DND-41 (cell line): ENCODE measurements around the gene ARHGEF4.

ENCODE experiments used
- EZH2 ChIP-seq: IDR thresholded peaks from 3 replicates; pipeline ENCODE4 v1.6.1; 2012; ENCODE audit warnings: borderline replicate concordance, low read depth, mild to moderate bottlenecking, moderate library complexity, low read length, inconsistent platforms; ENCODE audit not compliant: severe bottlenecking
- TF ChIP-seq, protein P1 (sequence below): IDR thresholded peaks from 2 replicates; pipeline ENCODE4 v1.5.1; 2012; ENCODE audit warnings: borderline replicate concordance, low read length, moderate library complexity, mild to moderate bottlenecking; ENCODE audit not compliant: poor library complexity, severe bottlenecking; ENCODE audit errors: extremely low read depth

DNA sequence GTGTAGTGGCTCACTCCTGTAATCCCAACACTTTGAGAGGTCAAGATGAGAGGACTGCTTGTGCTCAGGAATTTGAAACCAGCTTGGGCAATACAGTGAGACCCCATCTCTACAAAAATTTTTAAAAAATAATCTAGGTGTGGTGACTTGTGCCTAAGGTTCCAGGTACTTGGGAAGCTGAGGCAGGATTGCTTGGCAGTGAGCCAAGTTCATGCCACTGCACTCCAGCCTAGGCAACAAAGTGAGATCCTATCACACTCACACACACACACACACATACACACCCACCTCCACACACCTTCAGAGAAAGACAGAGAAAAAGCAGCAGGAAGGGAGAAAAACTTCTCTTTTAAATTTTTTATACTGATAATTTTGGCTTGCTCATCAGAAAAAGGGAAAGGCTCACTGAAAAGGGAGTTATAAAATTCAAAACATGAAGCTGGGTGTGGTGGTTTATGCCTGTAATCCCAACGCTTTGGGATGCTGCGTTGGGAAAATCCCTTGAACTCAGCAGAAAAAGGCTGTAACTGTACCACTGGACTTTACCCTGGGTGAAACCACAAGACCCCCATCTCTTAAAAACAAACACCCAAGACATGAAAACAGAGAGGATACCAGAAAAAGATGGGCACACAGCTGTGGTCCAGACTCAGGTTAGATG lies 230.9 kb downstream of the ARHGEF4 start:
- TF ChIP-seq, protein P1, sequence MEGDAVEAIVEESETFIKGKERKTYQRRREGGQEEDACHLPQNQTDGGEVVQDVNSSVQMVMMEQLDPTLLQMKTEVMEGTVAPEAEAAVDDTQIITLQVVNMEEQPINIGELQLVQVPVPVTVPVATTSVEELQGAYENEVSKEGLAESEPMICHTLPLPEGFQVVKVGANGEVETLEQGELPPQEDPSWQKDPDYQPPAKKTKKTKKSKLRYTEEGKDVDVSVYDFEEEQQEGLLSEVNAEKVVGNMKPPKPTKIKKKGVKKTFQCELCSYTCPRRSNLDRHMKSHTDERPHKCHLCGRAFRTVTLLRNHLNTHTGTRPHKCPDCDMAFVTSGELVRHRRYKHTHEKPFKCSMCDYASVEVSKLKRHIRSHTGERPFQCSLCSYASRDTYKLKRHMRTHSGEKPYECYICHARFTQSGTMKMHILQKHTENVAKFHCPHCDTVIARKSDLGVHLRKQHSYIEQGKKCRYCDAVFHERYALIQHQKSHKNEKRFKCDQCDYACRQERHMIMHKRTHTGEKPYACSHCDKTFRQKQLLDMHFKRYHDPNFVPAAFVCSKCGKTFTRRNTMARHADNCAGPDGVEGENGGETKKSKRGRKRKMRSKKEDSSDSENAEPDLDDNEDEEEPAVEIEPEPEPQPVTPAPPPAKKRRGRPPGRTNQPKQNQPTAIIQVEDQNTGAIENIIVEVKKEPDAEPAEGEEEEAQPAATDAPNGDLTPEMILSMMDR: no peak
- no peak for TF ChIP-seq EZH2
